Vagina (tissue), 2 donors: Measurements from ENCODE around the gene NFILZ. TPM values are rescaled to one million over a fixed set of nuclear protein-coding genes. Genes with fewer than 3 reads are reported as not detected.

Experiments
- DNase-seq, 2 donors: peaks; one replicate each; pipeline ENCODE4 v3.0.0-alpha.2; 2017; ENCODE audit errors: extremely low spot score in 2 of 2
- H3K27ac ChIP-seq: fragments of 200-600 bp; sonication (generic); one replicate; pipeline ENCODE4 v1.5.1; 2019
- H3K27me3 ChIP-seq: fragments of 200-600 bp; sonication (generic); one replicate; pipeline ENCODE4 v1.5.1; 2019
- H3K36me3 ChIP-seq, 2 donors: fragments of 200-600 bp; sonication (generic); one replicate each; pipeline ENCODE4 v1.5.1; 2017 to 2019
- H3K4me1 ChIP-seq: fragments of 200-600 bp; sonication (generic); one replicate; pipeline ENCODE4 v1.5.1; 2019
- H3K4me3 ChIP-seq, 2 donors: fragments of 200-600 bp; sonication (generic); 1 replicate in 1 of 2; 2 replicates in 1 of 2; pipeline ENCODE4 v1.5.1; 2016 to 2019
- H3K9me3 ChIP-seq: fragments of 200-600 bp; sonication (generic); one replicate; pipeline ENCODE4 v1.5.1; 2019
- POLR2A ChIP-seq, 2 donors: fragments of 450-650 bp; IDR thresholded peaks; one replicate each; pipeline ENCODE4 v1.6.1; 2017; ENCODE audit warnings: antibody characterized with exemption in 2 of 2, mild to moderate bottlenecking in 2 of 2, moderate library complexity in 2 of 2
- POLR2AphosphoS5 ChIP-seq, 2 donors: sonication (generic); formaldehyde crosslinking; IDR thresholded peaks; one replicate each; pipeline ENCODE4 v1.9.0; 2017; ENCODE audit warnings: antibody characterized with exemption in 2 of 2, mild to moderate bottlenecking in 2 of 2, low read depth in 1 of 2; ENCODE audit not compliant: insufficient read depth in 1 of 2
- intact Hi-C: fragments of 100-400 bp; cut with DNase I; formaldehyde crosslinking; loops from one replicate; pipeline ENCODE4 v1.15.1; 2023
- total RNA-seq: library from RNA; depleted of rRNA; stranded (reverse); fragments of >200 nt; gene quantifications from one replicate; pipeline ENCODE4 v1.2.3, GENCODE V29; 2016
- TF ChIP-seq, protein P1 (sequence below), 3 experiments: fragments of 450-650 bp in 2 of 3; fragments of 200-600 bp in 1 of 3; sonication (generic) in 1 of 3; IDR thresholded peaks; one replicate each; pipeline ENCODE4 v1.5.1; 2017 to 2019; ENCODE audit warnings: antibody characterized with exemption in 3 of 3, mild to moderate bottlenecking in 2 of 3, moderate library complexity in 2 of 3

NFILZ gene
- total RNA-seq, 1 donor from 2014 or later = not detected

DNA sequence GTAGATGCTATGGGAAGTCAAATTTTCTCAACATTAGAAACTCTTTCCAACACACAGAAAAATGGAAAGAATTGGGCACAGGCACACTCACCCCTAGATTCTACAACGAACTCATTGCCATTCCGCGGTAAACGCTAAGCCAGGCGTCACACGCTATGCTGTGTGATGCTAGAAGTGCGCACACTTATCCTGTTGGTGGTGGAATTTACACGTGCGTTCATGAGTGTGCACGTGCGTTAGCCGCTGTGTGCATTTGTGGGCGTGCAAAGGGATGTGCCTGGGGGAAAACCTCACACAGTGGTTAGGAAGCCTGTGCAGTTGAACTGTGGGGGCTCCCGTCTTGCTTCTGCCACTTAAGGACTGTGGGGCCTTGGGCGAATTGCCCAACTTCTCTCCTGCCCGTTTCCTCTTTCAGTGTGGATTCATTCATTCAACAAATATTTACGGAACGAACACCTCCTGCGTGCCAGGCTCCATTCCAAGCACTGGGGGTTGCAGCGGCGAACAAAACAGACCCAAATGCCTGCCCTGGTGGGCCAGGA is 7.7 kb downstream of the NFILZ start:
- no peaks in the 10 kb centered on the region for H3K36me3 ChIP-seq
- no peaks in the 10 kb centered on the region for H3K4me1 ChIP-seq
- intact Hi-C loops = no loop called here
- no peaks in the 10 kb centered on the region for H3K27me3 ChIP-seq
- no peak for DNase-seq
- no peaks in the 10 kb centered on the region for H3K9me3 ChIP-seq
- H3K4me3 ChIP-seq = no peak overlapping the region
- H3K27ac ChIP-seq = no peak overlapping the region
- TF ChIP-seq, protein P1, sequence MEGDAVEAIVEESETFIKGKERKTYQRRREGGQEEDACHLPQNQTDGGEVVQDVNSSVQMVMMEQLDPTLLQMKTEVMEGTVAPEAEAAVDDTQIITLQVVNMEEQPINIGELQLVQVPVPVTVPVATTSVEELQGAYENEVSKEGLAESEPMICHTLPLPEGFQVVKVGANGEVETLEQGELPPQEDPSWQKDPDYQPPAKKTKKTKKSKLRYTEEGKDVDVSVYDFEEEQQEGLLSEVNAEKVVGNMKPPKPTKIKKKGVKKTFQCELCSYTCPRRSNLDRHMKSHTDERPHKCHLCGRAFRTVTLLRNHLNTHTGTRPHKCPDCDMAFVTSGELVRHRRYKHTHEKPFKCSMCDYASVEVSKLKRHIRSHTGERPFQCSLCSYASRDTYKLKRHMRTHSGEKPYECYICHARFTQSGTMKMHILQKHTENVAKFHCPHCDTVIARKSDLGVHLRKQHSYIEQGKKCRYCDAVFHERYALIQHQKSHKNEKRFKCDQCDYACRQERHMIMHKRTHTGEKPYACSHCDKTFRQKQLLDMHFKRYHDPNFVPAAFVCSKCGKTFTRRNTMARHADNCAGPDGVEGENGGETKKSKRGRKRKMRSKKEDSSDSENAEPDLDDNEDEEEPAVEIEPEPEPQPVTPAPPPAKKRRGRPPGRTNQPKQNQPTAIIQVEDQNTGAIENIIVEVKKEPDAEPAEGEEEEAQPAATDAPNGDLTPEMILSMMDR (IDR thresholded peaks at IDR 0.05) = no peak
- TF ChIP-seq POLR2AphosphoS5 (IDR thresholded peaks at IDR 0.05; ENCODE audit: insufficient read depth in 1 of 2, low read depth in 1 of 2) = no peak
- TF ChIP-seq POLR2A (IDR thresholded peaks at IDR 0.05) = no peak

DNA sequence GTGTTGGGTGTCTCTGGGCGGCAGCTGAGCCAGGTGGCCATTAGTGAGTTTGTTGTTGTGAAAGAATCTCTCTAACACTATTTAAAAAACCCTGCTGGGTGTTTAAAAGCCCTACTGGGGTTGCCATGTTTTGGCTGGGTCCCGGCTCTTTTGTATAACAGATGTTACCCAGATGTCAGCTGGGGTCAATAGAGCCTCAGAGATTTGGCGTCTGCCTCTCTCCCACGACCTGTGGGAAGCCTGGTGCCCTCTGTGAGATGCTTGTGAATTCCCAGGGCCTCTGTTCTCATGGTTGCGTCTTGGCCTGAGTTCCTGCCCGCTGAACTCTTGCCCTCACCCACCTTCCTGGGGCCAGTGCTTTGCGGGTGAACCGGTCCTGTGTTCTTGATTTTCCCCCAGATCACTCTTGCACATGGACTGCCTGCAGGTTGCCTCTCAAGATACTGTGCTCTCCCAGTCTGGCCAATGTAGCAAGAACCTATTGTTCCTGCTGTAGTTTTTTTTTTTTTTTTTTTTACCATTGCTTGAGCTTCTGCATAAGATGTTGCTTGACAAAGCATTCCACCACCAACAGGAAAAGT is 9.5 kb downstream of the NFILZ start:
- no peak overlapping the region for H3K27ac ChIP-seq
- no peaks in the 10 kb centered on the region for H3K36me3 ChIP-seq
- DNase-seq = no peak
- no peaks in the 10 kb centered on the region for H3K27me3 ChIP-seq
- TF ChIP-seq POLR2A (IDR thresholded peaks at IDR 0.05) = no peak
- no peak for TF ChIP-seq POLR2AphosphoS5 (IDR thresholded peaks at IDR 0.05; ENCODE audit: insufficient read depth in 1 of 2, low read depth in 1 of 2)
- TF ChIP-seq, protein P1 (IDR thresholded peaks at IDR 0.05) = no peak
- H3K4me1 ChIP-seq = no peaks in the 10 kb centered on the region
- no peak overlapping the region for H3K4me3 ChIP-seq
- no peaks in the 10 kb centered on the region for H3K9me3 ChIP-seq
- intact Hi-C loops = no loop called here

DNA sequence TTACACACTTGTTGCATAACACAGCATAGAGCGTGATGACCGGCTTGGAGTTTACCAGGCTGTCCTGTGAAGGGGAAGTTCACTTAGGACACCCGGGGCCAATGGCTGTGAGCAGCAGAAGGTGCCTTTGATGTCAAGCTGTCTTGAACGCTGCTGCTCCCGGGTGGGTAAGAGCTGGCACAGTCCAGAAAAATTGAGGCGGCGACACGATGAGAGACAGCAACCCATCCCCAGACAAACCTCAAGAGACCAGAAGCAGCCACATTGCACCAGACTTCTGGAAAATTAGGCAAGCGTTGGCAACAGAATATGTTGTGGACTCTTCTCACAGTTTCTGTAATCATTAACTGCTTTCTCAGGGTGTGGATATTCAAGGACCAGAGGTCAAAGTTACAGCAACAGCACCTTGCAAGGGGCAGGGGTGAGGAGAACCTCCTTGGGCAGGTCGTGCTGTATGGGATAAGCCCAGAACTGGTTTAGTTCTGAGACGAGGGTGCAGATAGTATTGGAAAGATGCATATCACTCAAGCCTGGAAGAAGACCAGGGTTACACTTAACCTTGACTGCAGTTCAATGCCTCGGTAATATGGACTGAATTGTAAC is 10.1 kb downstream of the NFILZ start:
- Histone ChIP-seq H3K4me1 (no peaks in the 10 kb centered on the region), H3K4me3 (no peak overlapping the region), H3K9me3 (no peaks in the 10 kb centered on the region), H3K27me3 (no peaks in the 10 kb centered on the region), H3K27ac (no peak overlapping the region), H3K36me3 (no peaks in the 10 kb centered on the region)
- TF ChIP-seq, protein P1 (IDR thresholded peaks at IDR 0.05) = no peak
- TF ChIP-seq POLR2AphosphoS5 (IDR thresholded peaks at IDR 0.05; ENCODE audit: insufficient read depth in 1 of 2, low read depth in 1 of 2) = peak in 1 of 2 donors; percentile 42
- intact Hi-C loops = no loop called here
- no peak for DNase-seq

DNA sequence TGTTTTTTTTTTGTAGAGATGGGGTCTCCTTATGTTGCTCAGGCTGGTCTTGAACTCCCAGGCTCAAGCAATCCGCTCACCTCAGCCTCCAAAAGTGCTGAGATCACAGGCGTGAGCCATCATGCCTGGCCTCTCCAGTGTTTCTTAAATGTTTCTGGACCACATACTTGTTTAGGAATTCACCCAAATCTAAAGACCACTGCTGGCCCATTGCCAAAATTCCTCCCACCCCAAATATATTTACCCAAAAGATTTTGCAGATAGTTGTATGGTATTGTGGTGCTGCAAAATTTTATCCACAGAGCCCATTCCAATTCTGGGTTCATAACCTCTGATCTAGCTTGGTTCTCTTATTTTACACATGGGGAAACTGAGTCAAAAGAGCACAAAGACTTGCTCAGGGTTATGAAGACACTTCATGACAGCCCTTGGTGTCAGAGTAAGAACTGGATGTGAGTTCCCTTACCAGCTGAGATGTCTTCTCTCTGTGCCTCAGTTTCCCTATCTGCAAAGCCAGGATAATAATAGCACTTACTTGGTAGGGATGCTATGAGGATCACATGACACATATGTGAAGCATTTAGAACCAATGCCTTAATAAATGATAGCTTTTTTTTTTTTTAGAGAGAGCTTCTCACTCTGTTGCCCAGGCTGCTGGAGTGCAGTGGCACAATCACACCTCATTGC is 10.9 kb downstream of the NFILZ start:
- intact Hi-C loops = no loop called here
- no peak for DNase-seq
- Histone ChIP-seq H3K4me3 (no peak overlapping the region), H3K27me3 (no peaks in the 10 kb centered on the region), H3K36me3 (no peaks in the 10 kb centered on the region), H3K9me3 (no peaks in the 10 kb centered on the region), H3K27ac (no peak overlapping the region), H3K4me1 (no peaks in the 10 kb centered on the region)
- TF ChIP-seq, protein P1 (IDR thresholded peaks at IDR 0.05) = no peak
- TF ChIP-seq POLR2AphosphoS5 (IDR thresholded peaks at IDR 0.05; ENCODE audit: insufficient read depth in 1 of 2, low read depth in 1 of 2) = no peak
- TF ChIP-seq POLR2A (IDR thresholded peaks at IDR 0.05) = no peak
